Keratinocyte (primary cell): ENCODE data around the gene CYTH1. TPM values are rescaled to one million over a fixed set of nuclear protein-coding genes. Genes with fewer than 3 reads are reported as not detected.

Experiments
- DNase-seq: peaks from one replicate; pipeline ENCODE4 v3.0.0-alpha.2; 2011; ENCODE audit warnings: low read depth, missing footprints, low spot score
- FAIRE-seq: peaks from 2 replicates; lab custom pipeline; 2011; peaks lifted over from hg19 to GRCh38; lab: Jason Lieb, UNC
- H2AFZ ChIP-seq: 2 replicates; pipeline ENCODE4 v1.6.0; 2012; ENCODE audit warnings: low read length, control low read depth, inconsistent platforms; ENCODE audit not compliant: control insufficient read depth
- H3K27ac ChIP-seq: 2 replicates; pipeline ENCODE4 v1.5.1; 2011; ENCODE audit warnings: low read length; ENCODE audit not compliant: control insufficient read depth, insufficient read depth
- H3K27me3 ChIP-seq: 3 replicates; pipeline ENCODE4 v1.6.0; 2011; ENCODE audit warnings: low read length; ENCODE audit not compliant: control insufficient read depth, insufficient read depth; ENCODE audit errors: extremely low read depth
- H3K36me3 ChIP-seq, 2 experiments: 2 replicates in 1 of 2; 3 replicates in 1 of 2; pipeline ENCODE4 v1.5.1; 2011; ENCODE audit warnings: low read length in 2 of 2, mild to moderate bottlenecking in 1 of 2; ENCODE audit not compliant: control insufficient read depth in 2 of 2, insufficient read depth in 2 of 2; ENCODE audit errors: extremely low read depth in 1 of 2
- H3K4me1 ChIP-seq: 3 replicates; pipeline ENCODE4 v1.5.1; 2011; ENCODE audit warnings: low read length; ENCODE audit not compliant: control insufficient read depth, insufficient read depth; ENCODE audit errors: extremely low read depth
- H3K4me2 ChIP-seq: 3 replicates; pipeline ENCODE4 v1.6.0; 2011; ENCODE audit warnings: low read depth, low read length; ENCODE audit not compliant: control insufficient read depth, insufficient read depth; ENCODE audit errors: extremely low read depth
- H3K4me3 ChIP-seq, 3 experiments: fragments of 200-600 bp in 1 of 3; sonication (generic) in 1 of 3; 2 replicates in 2 of 3; 3 replicates in 1 of 3; pipeline ENCODE4 v1.5.1; 2011 to 2016; ENCODE audit warnings: low read length in 3 of 3, mild to moderate bottlenecking in 3 of 3, control low read depth in 2 of 3, inconsistent platforms in 1 of 3, low read depth in 1 of 3, mixed read lengths in 1 of 3, mixed run types in 1 of 3, moderate library complexity in 1 of 3; ENCODE audit not compliant: control insufficient read depth in 2 of 3, insufficient read depth in 2 of 3; ENCODE audit errors: extremely low read depth in 1 of 3
- H3K79me2 ChIP-seq: 2 replicates; pipeline ENCODE4 v1.6.0; 2012; ENCODE audit warnings: low read length; ENCODE audit not compliant: control insufficient read depth, insufficient read depth
- H3K9ac ChIP-seq: 3 replicates; pipeline ENCODE4 v1.6.0; 2011; ENCODE audit warnings: low read length; ENCODE audit not compliant: control insufficient read depth, insufficient read depth; ENCODE audit errors: extremely low read depth
- H3K9me1 ChIP-seq: 3 replicates; pipeline ENCODE4 v1.6.0; 2011; ENCODE audit warnings: low read length; ENCODE audit not compliant: control insufficient read depth, insufficient read depth; ENCODE audit errors: extremely low read depth
- H3K9me3 ChIP-seq: 2 replicates; pipeline ENCODE4 v1.5.1; 2012; ENCODE audit warnings: low read depth, low read length; ENCODE audit not compliant: control insufficient read depth
- H4K20me1 ChIP-seq: 3 replicates; pipeline ENCODE4 v1.6.0; 2011; ENCODE audit warnings: low read length; ENCODE audit not compliant: control insufficient read depth, insufficient read depth; ENCODE audit errors: extremely low read depth
- CTCF ChIP-seq, 3 experiments: IDR thresholded peaks in 1 of 3; conservative IDR thresholded peaks in 1 of 3; optimal IDR thresholded peaks in 1 of 3; 2 replicates in 2 of 3; 3 replicates in 1 of 3; pipeline versions ENCODE3 to v1.5.1; 2011; ENCODE audit warnings: low read length in 3 of 3, mild to moderate bottlenecking in 3 of 3, moderate library complexity in 2 of 3, control low read depth in 1 of 3, inconsistent platforms in 1 of 3; ENCODE audit not compliant: insufficient read depth in 2 of 3; ENCODE audit errors: extremely low read depth in 1 of 3
- EZH2 ChIP-seq: IDR thresholded peaks from one replicate; pipeline ENCODE4 v1.6.1; 2012; ENCODE audit warnings: inconsistent platforms, mild to moderate bottlenecking, low read length, moderate library complexity
- dilution Hi-C: fragments of 300-500 bp; cut with MboI; formaldehyde crosslinking; loops from one replicate; pipeline ENCODE4 v1.7.0; 2020; ENCODE audit warnings: low sequenced_read_pairs; ENCODE audit not compliant: extremely low pct_ligation_motif_present
- polyA plus RNA-seq, 5 experiments: library from polyadenylated mRNA; depleted of rRNA in 3 of 5; stranded (reverse) in 3 of 5; stranded (forward) in 1 of 5; unstranded in 1 of 5; fragments of >200 nt; gene quantifications; 1 replicate in 1 of 5; 2 replicates in 3 of 5; 3 replicates in 1 of 5; pipeline versions ENCODE4 v1.2.1 to v1.2.3, GENCODE V29; 2011 to 2012; ENCODE audit warnings: missing spikeins in 2 of 5, low read depth in 1 of 5, low replicate concordance in 1 of 5

CYTH1 gene
- polyA plus RNA-seq, 1 donor (not counting 4 experiments of a cell fraction or from before 2014, with no cell fraction given): 28.3 TPM

- H2AFZ ChIP-seq: no peak overlapping the region
- dilution Hi-C loops: no loop called here
- H3K9me1 ChIP-seq: no peaks in the 10 kb centered on the region
- no peak overlapping the region for H3K4me3 ChIP-seq
- no peaks in the 10 kb centered on the region for H3K9me3 ChIP-seq
- no peak overlapping the region for H3K4me2 ChIP-seq
- DNase-seq: no peak
- peaks cover 9% of the 10 kb centered on the region for H3K4me1 ChIP-seq
- H3K9ac ChIP-seq: no peak overlapping the region
- H3K27me3 ChIP-seq: no peaks in the 10 kb centered on the region
- peak overlapping the region; percentile 23 for H3K27ac ChIP-seq
- H3K79me2 ChIP-seq: no peaks in the 10 kb centered on the region
- no peak for FAIRE-seq
- H4K20me1 ChIP-seq: no peaks in the 10 kb centered on the region
- TF ChIP-seq CTCF (optimal IDR thresholded peaks at IDR 0.05 in 1 of 3, IDR thresholded peaks at IDR 0.05 in 1 of 3, conservative IDR thresholded peaks at IDR 0.05 in 1 of 3; ENCODE audit: extremely low read depth in 1 of 3, insufficient read depth in 2 of 3, low read length in 3 of 3) (no peak), EZH2 (no peak)
- H3K36me3 ChIP-seq: peaks cover 23 to 29% of the 10 kb centered on the region in 2 experiments
Measured at GRCh38 chr17:78697554-78698343, 84.3 kb downstream of the CYTH1 start.

GRCh38 chr17:78697122-78697521 is 85.0 kb downstream of the CYTH1 start:
- DNase-seq: no peak
- TF ChIP-seq EZH2: no peak
- no peak for TF ChIP-seq CTCF (optimal IDR thresholded peaks at IDR 0.05 in 1 of 3, IDR thresholded peaks at IDR 0.05 in 1 of 3, conservative IDR thresholded peaks at IDR 0.05 in 1 of 3; ENCODE audit: extremely low read depth in 1 of 3, insufficient read depth in 2 of 3, low read length in 3 of 3)
- H3K4me1 ChIP-seq: peaks cover 9% of the 10 kb centered on the region
- dilution Hi-C loops: no loop called here
- H3K9me3 ChIP-seq: no peaks in the 10 kb centered on the region
- H3K9ac ChIP-seq: no peak overlapping the region
- no peak overlapping the region for H3K4me3 ChIP-seq
- no peak overlapping the region for H2AFZ ChIP-seq
- peak overlapping the region; percentile 23 for H3K27ac ChIP-seq
- no peaks in the 10 kb centered on the region for H3K27me3 ChIP-seq
- H4K20me1 ChIP-seq: no peaks in the 10 kb centered on the region
- no peak for FAIRE-seq
- H3K9me1 ChIP-seq: no peaks in the 10 kb centered on the region
- H3K79me2 ChIP-seq: no peaks in the 10 kb centered on the region
- peaks cover 28 to 33% of the 10 kb centered on the region in 2 experiments for H3K36me3 ChIP-seq
- no peak overlapping the region for H3K4me2 ChIP-seq
